Transverse colon (tissue), 4 donors: Measurements from ENCODE around the gene ELAPOR2.

ENCODE experiments used
- CTCF ChIP-seq, 5 experiments: fragments of 200-600 bp in 3 of 5; fragments of 450-650 bp in 2 of 5; sonication (generic) in 3 of 5; IDR thresholded peaks; 1 replicate in 2 of 5; 2 replicates in 3 of 5; pipeline ENCODE4 v1.5.1; 2016 to 2017; ENCODE audit warnings: antibody characterized with exemption in 5 of 5, inconsistent platforms in 3 of 5, mild to moderate bottlenecking in 2 of 5, moderate library complexity in 1 of 5
- EP300 ChIP-seq: sonication (generic); formaldehyde crosslinking; IDR thresholded peaks from one replicate; pipeline ENCODE4 v1.6.1; 2017; ENCODE audit warnings: antibody characterized with exemption, low read depth
- POLR2AphosphoS5 ChIP-seq, 3 donors: sonication (generic); formaldehyde crosslinking; IDR thresholded peaks; one replicate each; pipeline ENCODE4 v1.6.1; 2016; ENCODE audit warnings: antibody characterized with exemption in 3 of 3

GRCh38 chr7:87060288-87060537, 759 bp upstream of the ELAPOR2 start:
- TF ChIP-seq CTCF (IDR thresholded peaks at IDR 0.05) (no peak), POLR2AphosphoS5 (IDR thresholded peaks at IDR 0.05) (no peak), EP300 (no peak)
